CD4-positive, alpha-beta T cell treated with Interleukin-17A for 4 hours (primary cell): ENCODE measurements around the gene FNDC11.
"Not testable (repeated sequence)": the region's sequence is repeated elsewhere in the genome, so short reads cannot be mapped to it uniquely, and the experiment has no call there.

Experiments used
- DNase-seq: peaks from one replicate; pipeline ENCODE4 v3.0.0-alpha.2; 2020; ENCODE audit warnings: mixed read lengths

Gene FNDC11

GRCh38 chr20:63568170-63568981, 14.4 kb downstream of the FNDC11 start:
- peak; percentile 38 for DNase-seq

GRCh38 chr20:63568986-63569949, 15.3 kb downstream of the FNDC11 start:
- DNase-seq: no peak

- no peak for DNase-seq
These were observed 16.5 kb downstream of the FNDC11 start for GRCh38 chr20:63570281-63571086.

GRCh38 chr20:63571087-63571478, 17.1 kb downstream of the FNDC11 start:
- not testable (repeated sequence) for DNase-seq

GRCh38 chr20:63572071-63572787, 18.3 kb downstream of the FNDC11 start:
- no peak for DNase-seq

- no peak for DNase-seq
These were observed 19.1 kb downstream of the FNDC11 start for GRCh38 chr20:63572788-63573646.

GRCh38 chr20:63573647-63574131, 19.7 kb downstream of the FNDC11 start:
- DNase-seq: no peak

- DNase-seq: peak; percentile 89
These were observed 20.3 kb downstream of the FNDC11 start, which contains the start of gene HELZ2 for GRCh38 chr20:63574156-63574828. Gene HELZ2 (minus strand): TSS chr20:63574239. CDS start chr20:63572385, 1,854 bp downstream.

GRCh38 chr20:63574829-63575743, 21.1 kb downstream of the FNDC11 start:
- DNase-seq: no peak

GRCh38 chr20:63576311-63576710, 22.4 kb downstream of the FNDC11 start:
- no peak for DNase-seq

GRCh38 chr20:63577317-63577894, 23.4 kb downstream of the FNDC11 start:
- no peak for DNase-seq

GRCh38 chr20:63578224-63579016, 24.5 kb downstream of the FNDC11 start:
- DNase-seq: peak; percentile 28

- DNase-seq: no peak
These were observed 25.2 kb downstream of the FNDC11 start for GRCh38 chr20:63579017-63579694.

- DNase-seq: peak; percentile 82
These were observed 27.0 kb downstream of the FNDC11 start for GRCh38 chr20:63580796-63581461.

GRCh38 chr20:63582382-63583063, 28.6 kb downstream of the FNDC11 start:
- DNase-seq: no peak
